Hepatocyte (in vitro differentiated cells): ENCODE results near the gene RGS11.

Experiments used
- CTCF ChIP-seq: fragments of 200-600 bp; sonication (generic); IDR thresholded peaks from 2 replicates; pipeline ENCODE4 v1.5.1; 2016; ENCODE audit warnings: antibody characterized with exemption, mild to moderate bottlenecking; ENCODE audit not compliant: poor library complexity
- EZH2 ChIP-seq: fragments of 200-600 bp; sonication (generic); IDR thresholded peaks from 2 replicates; pipeline ENCODE4 v1.6.1; 2016; ENCODE audit warnings: antibody characterized with exemption, mild to moderate bottlenecking, borderline replicate concordance
- EZH2phosphoT487 ChIP-seq: fragments of 200-600 bp; sonication (generic); IDR thresholded peaks from one replicate; pipeline ENCODE4 v1.6.1; 2018; ENCODE audit warnings: antibody characterized with exemption, mild to moderate bottlenecking, low read depth, moderate library complexity; ENCODE audit not compliant: unreplicated experiment, severe bottlenecking

GRCh38 chr16:259226-259625 is 16.5 kb downstream of the RGS11 start:
- TF ChIP-seq CTCF = no peak
- no peak for TF ChIP-seq EZH2
- no peak for TF ChIP-seq EZH2phosphoT487
